Memory B cell (primary cell): ENCODE measurements around the gene SYN1.

Source experiments
- ATAC-seq: fragments of 150-1000 bp; cut with Tn5 transposase; 2 replicates; pipeline ENCODE4 v1.10.0; 2021; ENCODE audit warnings: low read depth, mild to moderate bottlenecking, moderate library complexity
- DNase-seq, 2 donors: peaks; one replicate each; pipeline ENCODE4 v3.0.0; 2022; ENCODE audit warnings: low spot score in 2 of 2
- H3K27ac Mint-ChIP-seq: one replicate; pipeline ENCODE4 v1.8.0; 2022; ENCODE audit warnings: mild to moderate bottlenecking, moderate library complexity, mixed read lengths
- H3K27me3 Mint-ChIP-seq: one replicate; pipeline ENCODE4 v1.8.0; 2022; ENCODE audit warnings: mixed read lengths
- H3K36me3 Mint-ChIP-seq: one replicate; pipeline ENCODE4 v1.8.0; 2022; ENCODE audit warnings: mild to moderate bottlenecking, mixed read lengths
- H3K4me1 Mint-ChIP-seq: one replicate; pipeline ENCODE4 v1.8.0; 2022; ENCODE audit warnings: mixed read lengths
- H3K4me3 Mint-ChIP-seq: one replicate; pipeline ENCODE4 v1.8.0; 2022; ENCODE audit warnings: mild to moderate bottlenecking, moderate library complexity, mixed read lengths
- H3K9me3 Mint-ChIP-seq: one replicate; pipeline ENCODE4 v1.8.0; 2022; ENCODE audit warnings: mixed read lengths

Gene SYN1

GRCh38 chrX:47578692-47579091 is 41.0 kb downstream of the SYN1 start:
- no peak for ATAC-seq
- DNase-seq = no peak
- no peaks in the 10 kb centered on the region for H3K9me3 Mint-ChIP-seq
- H3K27me3 Mint-ChIP-seq = peaks cover 26% of the 10 kb centered on the region
- no peak overlapping the region for H3K27ac Mint-ChIP-seq
- no peak overlapping the region for H3K4me3 Mint-ChIP-seq
- no peaks in the 10 kb centered on the region for H3K36me3 Mint-ChIP-seq
- peaks cover 20% of the 10 kb centered on the region for H3K4me1 Mint-ChIP-seq

DNA sequence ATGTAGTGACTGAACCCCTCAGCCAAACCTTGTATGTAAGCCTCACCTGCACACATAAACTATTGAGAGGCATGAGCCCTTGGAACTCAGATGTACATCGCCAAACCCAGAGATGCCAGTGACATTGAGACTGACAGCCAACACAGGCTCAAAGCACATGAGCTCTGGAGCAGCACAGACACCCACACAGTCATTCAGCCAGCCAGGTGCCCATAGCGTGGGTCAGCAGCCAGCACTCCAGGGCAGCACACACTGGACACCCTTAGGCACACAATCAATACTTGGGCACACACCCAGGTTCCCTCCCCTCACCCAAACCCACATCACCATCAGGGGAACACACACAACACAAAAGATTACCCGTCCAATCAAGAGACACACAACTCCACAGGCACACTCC is 41.8 kb downstream of the SYN1 start:
- H3K4me1 Mint-ChIP-seq = peaks cover 21% of the 10 kb centered on the region
- H3K27ac Mint-ChIP-seq = no peak overlapping the region
- H3K27me3 Mint-ChIP-seq = peaks cover 31% of the 10 kb centered on the region
- peaks cover 2% of the 10 kb centered on the region for H3K36me3 Mint-ChIP-seq
- H3K4me3 Mint-ChIP-seq = no peak overlapping the region
- DNase-seq (no peak), ATAC-seq (no peak)
- H3K9me3 Mint-ChIP-seq = no peaks in the 10 kb centered on the region

- ATAC-seq (no peak), DNase-seq (no peak)
- Mint-ChIP-seq H3K27ac (no peak overlapping the region), H3K27me3 (peaks cover 31% of the 10 kb centered on the region), H3K4me1 (peaks cover 20% of the 10 kb centered on the region), H3K36me3 (peaks cover 2% of the 10 kb centered on the region), H3K9me3 (no peaks in the 10 kb centered on the region), H3K4me3 (no peak overlapping the region)
Measured at GRCh38 chrX:47577424-47577823, 42.2 kb downstream of the SYN1 start.

- H3K9me3 Mint-ChIP-seq = no peaks in the 10 kb centered on the region
- DNase-seq (no peak), ATAC-seq (no peak)
- peaks cover 11% of the 10 kb centered on the region for H3K36me3 Mint-ChIP-seq
- H3K4me3 Mint-ChIP-seq = no peak overlapping the region
- no peak overlapping the region for H3K27ac Mint-ChIP-seq
- peaks cover 33% of the 10 kb centered on the region for H3K27me3 Mint-ChIP-seq
- peaks cover 15% of the 10 kb centered on the region for H3K4me1 Mint-ChIP-seq
Measured at GRCh38 chrX:47576021-47576898, 43.4 kb downstream of the SYN1 start.

- H3K9me3 Mint-ChIP-seq = no peaks in the 10 kb centered on the region
- H3K36me3 Mint-ChIP-seq = peaks cover 23% of the 10 kb centered on the region
- no peak overlapping the region for H3K27ac Mint-ChIP-seq
- DNase-seq (no peak), ATAC-seq (no peak)
- peaks cover 15% of the 10 kb centered on the region for H3K4me1 Mint-ChIP-seq
- H3K27me3 Mint-ChIP-seq = peaks cover 30% of the 10 kb centered on the region
- no peak overlapping the region for H3K4me3 Mint-ChIP-seq
Measured at GRCh38 chrX:47574547-47575301, 44.9 kb downstream of the SYN1 start.

DNA sequence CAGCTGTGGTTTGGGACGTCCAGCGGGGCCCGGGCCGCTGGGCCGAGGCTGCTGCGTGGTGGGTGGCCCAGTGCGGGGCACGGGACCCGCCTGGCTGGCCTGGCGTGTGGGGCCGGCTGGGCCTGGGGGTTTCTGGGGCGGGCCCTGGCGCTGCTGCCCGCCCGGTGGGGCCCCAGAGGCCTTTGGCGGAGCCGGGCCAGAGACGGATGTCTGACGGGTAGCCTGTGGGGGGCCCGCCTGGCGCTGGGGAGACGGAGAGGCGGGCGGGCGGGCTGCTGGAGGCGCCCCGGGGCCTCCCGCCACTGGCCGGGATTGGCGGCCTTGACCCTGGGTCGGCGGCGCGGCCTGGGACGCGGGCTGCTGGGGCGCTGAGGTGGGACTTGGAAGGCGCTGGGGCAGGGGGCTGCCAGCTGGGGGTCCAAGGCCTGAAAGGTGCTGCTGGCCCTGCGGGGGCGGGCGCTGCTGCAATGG is 45.5 kb downstream of the SYN1 start:
- H3K4me1 Mint-ChIP-seq = peaks cover 12% of the 10 kb centered on the region
- H3K27ac Mint-ChIP-seq = no peak overlapping the region
- ATAC-seq (no peak), DNase-seq (no peak)
- no peak overlapping the region for H3K4me3 Mint-ChIP-seq
- H3K36me3 Mint-ChIP-seq = peaks cover 26% of the 10 kb centered on the region
- H3K27me3 Mint-ChIP-seq = peaks cover 26% of the 10 kb centered on the region
- no peaks in the 10 kb centered on the region for H3K9me3 Mint-ChIP-seq

DNA sequence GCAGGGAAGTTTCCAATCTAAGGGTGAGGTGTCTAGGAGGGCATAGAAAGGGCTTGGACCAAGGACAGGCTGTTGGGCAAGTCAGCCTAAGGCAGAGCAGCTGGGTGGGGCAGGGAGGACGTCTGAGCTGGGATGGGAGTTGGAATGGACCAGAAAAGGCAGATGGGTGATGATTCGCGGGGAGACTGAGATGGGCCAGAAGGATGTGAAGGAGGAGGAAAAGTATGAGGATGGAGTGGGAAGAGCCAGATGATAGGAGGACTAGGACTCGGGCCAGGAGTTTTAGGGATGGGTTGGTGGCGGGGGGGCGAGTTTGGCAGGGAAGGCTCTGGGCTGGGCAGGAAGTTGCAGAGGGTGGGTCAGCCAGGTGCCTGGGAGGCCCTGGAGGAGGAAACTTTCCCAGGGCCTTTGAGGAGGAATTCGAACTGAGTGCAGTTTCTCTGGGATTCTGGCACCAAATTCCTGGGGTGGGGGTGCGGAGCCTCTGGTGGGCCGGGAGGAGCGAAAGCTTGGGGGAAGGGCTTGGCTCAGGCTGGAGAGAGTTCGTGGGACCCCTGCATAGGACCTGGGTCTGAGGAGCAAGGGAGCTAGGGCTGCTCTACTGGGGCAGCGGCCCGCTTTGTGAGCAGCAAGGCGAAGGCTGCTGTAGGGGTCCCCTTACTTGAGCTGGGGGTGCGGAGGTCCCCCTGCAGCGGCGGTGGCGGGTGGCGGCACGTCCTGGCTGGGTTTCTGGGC is 46.1 kb downstream of the SYN1 start:
- H3K27ac Mint-ChIP-seq = no peak overlapping the region
- DNase-seq (no peak), ATAC-seq (no peak)
- H3K9me3 Mint-ChIP-seq = no peaks in the 10 kb centered on the region
- H3K36me3 Mint-ChIP-seq = peaks cover 29% of the 10 kb centered on the region
- no peak overlapping the region for H3K4me3 Mint-ChIP-seq
- peaks cover 23% of the 10 kb centered on the region for H3K27me3 Mint-ChIP-seq
- H3K4me1 Mint-ChIP-seq = peaks cover 12% of the 10 kb centered on the region

GRCh38 chrX:47572773-47573340 is 46.8 kb downstream of the SYN1 start:
- Mint-ChIP-seq H3K36me3 (peaks cover 31% of the 10 kb centered on the region), H3K9me3 (no peaks in the 10 kb centered on the region), H3K4me3 (no peak overlapping the region), H3K27me3 (peaks cover 20% of the 10 kb centered on the region), H3K4me1 (peaks cover 8% of the 10 kb centered on the region), H3K27ac (no peak overlapping the region)
- no peak for DNase-seq
- ATAC-seq = no peak

DNA sequence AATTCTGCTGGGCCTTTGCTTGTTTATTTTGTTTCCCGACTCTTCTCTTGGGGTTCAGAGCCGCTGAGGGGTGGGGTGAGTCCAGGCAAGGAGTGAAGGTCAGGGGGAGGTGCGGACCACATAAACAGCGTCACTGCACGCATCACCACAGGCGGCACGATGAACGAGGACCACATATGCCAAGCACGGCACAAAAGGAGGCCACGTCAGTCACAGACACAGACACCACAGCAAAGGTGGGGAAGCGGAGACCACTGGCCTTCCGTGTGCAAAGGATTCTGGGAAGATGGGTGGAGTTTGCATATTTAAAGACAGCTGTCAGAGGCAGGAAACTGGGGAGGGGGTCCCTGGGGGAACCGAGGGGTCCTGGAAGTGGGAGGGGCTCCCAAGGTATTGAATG is 47.8 kb downstream of the SYN1 start:
- Mint-ChIP-seq H3K36me3 (peaks cover 34% of the 10 kb centered on the region), H3K27ac (no peak overlapping the region), H3K27me3 (peaks cover 19% of the 10 kb centered on the region), H3K9me3 (no peaks in the 10 kb centered on the region), H3K4me3 (no peak overlapping the region), H3K4me1 (peaks cover 8% of the 10 kb centered on the region)
- no peak for ATAC-seq
- DNase-seq = no peak

- no peak for ATAC-seq
- Mint-ChIP-seq H3K9me3 (no peaks in the 10 kb centered on the region), H3K36me3 (peaks cover 39% of the 10 kb centered on the region), H3K27ac (peak overlapping the region; percentile 24), H3K4me3 (no peak overlapping the region), H3K4me1 (peaks cover 12% of the 10 kb centered on the region), H3K27me3 (peaks cover 12% of the 10 kb centered on the region)
- DNase-seq = no peak
Measured at GRCh38 chrX:47571215-47571614, 48.4 kb downstream of the SYN1 start.

DNA sequence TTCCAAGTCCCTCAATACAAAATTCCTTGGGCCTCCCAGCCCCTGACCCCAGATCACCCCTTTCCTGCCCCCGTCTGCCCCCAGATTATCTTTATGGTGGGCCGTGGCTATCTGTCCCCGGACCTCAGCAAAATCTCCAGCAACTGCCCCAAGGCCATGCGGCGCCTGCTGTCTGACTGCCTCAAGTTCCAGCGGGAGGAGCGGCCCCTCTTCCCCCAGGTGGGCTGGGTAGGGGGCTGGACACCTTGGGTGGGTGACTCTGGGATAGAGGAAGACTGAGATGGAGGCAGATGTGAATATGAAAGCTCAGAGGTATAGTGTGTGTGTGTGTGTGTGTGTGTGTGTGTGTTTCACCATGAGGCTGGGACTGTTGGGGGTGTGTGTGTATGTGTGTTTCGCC is 48.9 kb downstream of the SYN1 start:
- Mint-ChIP-seq H3K9me3 (no peaks in the 10 kb centered on the region), H3K27me3 (peaks cover 8% of the 10 kb centered on the region), H3K27ac (peak overlapping the region; percentile 24), H3K4me1 (peaks cover 14% of the 10 kb centered on the region), H3K4me3 (no peak overlapping the region), H3K36me3 (peaks cover 41% of the 10 kb centered on the region)
- ATAC-seq (no peak), DNase-seq (no peak)

DNA sequence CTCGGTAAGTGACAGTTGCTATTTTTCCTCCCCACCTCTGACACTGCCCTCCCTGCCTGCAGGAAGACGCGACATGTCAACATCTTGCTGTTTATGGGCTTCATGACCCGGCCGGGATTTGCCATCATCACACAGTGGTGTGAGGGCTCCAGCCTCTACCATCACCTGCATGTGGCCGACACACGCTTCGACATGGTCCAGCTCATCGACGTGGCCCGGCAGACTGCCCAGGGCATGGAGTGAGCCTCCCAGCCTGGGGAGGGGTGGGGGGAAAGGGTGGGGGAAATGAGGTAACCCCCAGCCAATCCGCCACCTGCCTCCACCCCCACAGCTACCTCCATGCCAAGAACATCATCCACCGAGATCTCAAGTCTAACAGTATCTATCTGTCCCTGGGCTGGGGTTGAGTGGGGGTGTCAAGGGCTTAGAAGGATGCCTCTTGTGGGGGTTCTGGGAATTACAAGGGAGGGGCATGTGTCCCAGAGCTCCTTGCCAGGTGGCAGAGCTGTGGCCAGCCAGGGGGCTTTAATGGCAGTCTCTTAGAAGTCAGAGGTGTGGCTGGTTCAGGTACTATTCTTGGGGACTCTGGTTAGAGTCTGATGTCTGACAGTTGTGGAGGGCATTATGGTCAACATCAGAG is 50.9 kb downstream of the SYN1 start:
- peak; percentile 21 to 36 for DNase-seq
- Mint-ChIP-seq H3K27ac (no peak overlapping the region), H3K4me1 (peaks cover 19% of the 10 kb centered on the region)

GRCh38 chrX:47566841-47567240 is 52.8 kb downstream of the SYN1 start:
- Mint-ChIP-seq H3K27ac (no peak overlapping the region), H3K27me3 (no peaks in the 10 kb centered on the region), H3K36me3 (peaks cover 45% of the 10 kb centered on the region), H3K9me3 (no peaks in the 10 kb centered on the region), H3K4me3 (no peak overlapping the region), H3K4me1 (peaks cover 18% of the 10 kb centered on the region)
- ATAC-seq (peak; percentile 58), DNase-seq (no peak)

More for the DNA sequence above, 50.9 kb downstream of the SYN1 start:
- H3K9me3 Mint-ChIP-seq = no peaks in the 10 kb centered on the region
- no peak overlapping the region for H3K4me3 Mint-ChIP-seq
- peak; percentile 64 for ATAC-seq
- peaks cover 8% of the 10 kb centered on the region for H3K27me3 Mint-ChIP-seq
- H3K36me3 Mint-ChIP-seq = peaks cover 46% of the 10 kb centered on the region
